ENCODE results near the gene SLX4IP. TPM values are rescaled to one million over a fixed set of nuclear protein-coding genes. Genes with fewer than 3 reads are reported as not detected.

The SLX4IP gene
- total RNA-seq, 1 donor from 2014 or later, result 5.3 TPM

- H3K4me1 Mint-ChIP-seq (ENCODE audit: low read depth, unreplicated experiment), result peaks cover 29% of the 10 kb centered on the region
- Histone ChIP-seq H3K4me1 (ENCODE audit: insufficient read depth, low read length) (peaks cover 22% of the 10 kb centered on the region), H3K27me3 (ENCODE audit: insufficient read depth, low read length) (no peaks in the 10 kb centered on the region), H3K4me2 (ENCODE audit: low read length) (no peak overlapping the region), H3K79me2 (ENCODE audit: insufficient read depth, low read length) (no peaks in the 10 kb centered on the region), H3K36me3 (ENCODE audit: insufficient read depth, low read length) (no peaks in the 10 kb centered on the region), H3K9me3 (ENCODE audit: insufficient read depth, low read depth, low read length) (no peaks in the 10 kb centered on the region), H3K27ac (ENCODE audit: low read depth, low read length) (no peak overlapping the region), H4K20me1 (ENCODE audit: insufficient read depth, low read length) (no peaks in the 10 kb centered on the region), H3K4me3 (ENCODE audit: insufficient read depth, low read depth, low read length) (no peak overlapping the region), H2AFZ (ENCODE audit: low read depth, low read length) (no peak overlapping the region), H3K9ac (ENCODE audit: low read length) (no peak overlapping the region)
- no peak overlapping the region for H3K4me3 Mint-ChIP-seq (ENCODE audit: unreplicated experiment)
- DNase-seq (ENCODE audit: low read depth) (no peak), FAIRE-seq (no peak)
- peaks cover 2% of the 10 kb centered on the region for H3K36me3 Mint-ChIP-seq (ENCODE audit: low read depth, unreplicated experiment)
- no peak for TF ChIP-seq CTCF (IDR thresholded peaks at IDR 0.05; ENCODE audit: insufficient read depth, low read depth, low read length)
- no peaks in the 10 kb centered on the region for H3K9me3 Mint-ChIP-seq (ENCODE audit: unreplicated experiment)
- H3K27ac Mint-ChIP-seq (ENCODE audit: unreplicated experiment), result no peak overlapping the region
- H3K27me3 Mint-ChIP-seq (ENCODE audit: low read depth, unreplicated experiment), result no peaks in the 10 kb centered on the region
Observed at GRCh38 chr20:10576411-10577090, 141.4 kb downstream of the SLX4IP start.

- H3K4me2 ChIP-seq (ENCODE audit: low read length), result no peak overlapping the region
- H3K4me3 ChIP-seq (ENCODE audit: insufficient read depth, low read depth, low read length), result no peak overlapping the region
- H3K27ac Mint-ChIP-seq (ENCODE audit: unreplicated experiment), result no peak overlapping the region
- no peak for DNase-seq (ENCODE audit: low read depth)
- H4K20me1 ChIP-seq (ENCODE audit: insufficient read depth, low read length), result no peaks in the 10 kb centered on the region
- no peaks in the 10 kb centered on the region for H3K36me3 ChIP-seq (ENCODE audit: insufficient read depth, low read length)
- peaks cover 28% of the 10 kb centered on the region for H3K4me1 ChIP-seq (ENCODE audit: insufficient read depth, low read length)
- no peak overlapping the region for H3K9ac ChIP-seq (ENCODE audit: low read length)
- H3K27ac ChIP-seq (ENCODE audit: low read depth, low read length), result no peak overlapping the region
- no peaks in the 10 kb centered on the region for H3K9me3 ChIP-seq (ENCODE audit: insufficient read depth, low read depth, low read length)
- no peak overlapping the region for H2AFZ ChIP-seq (ENCODE audit: low read depth, low read length)
- H3K79me2 ChIP-seq (ENCODE audit: insufficient read depth, low read length), result no peaks in the 10 kb centered on the region
- no peak overlapping the region for H3K4me3 Mint-ChIP-seq (ENCODE audit: unreplicated experiment)
- H3K27me3 Mint-ChIP-seq (ENCODE audit: low read depth, unreplicated experiment), result no peaks in the 10 kb centered on the region
- FAIRE-seq, result no peak
- H3K9me3 Mint-ChIP-seq (ENCODE audit: unreplicated experiment), result no peaks in the 10 kb centered on the region
- peaks cover 28% of the 10 kb centered on the region for H3K4me1 Mint-ChIP-seq (ENCODE audit: low read depth, unreplicated experiment)
- no peaks in the 10 kb centered on the region for H3K36me3 Mint-ChIP-seq (ENCODE audit: low read depth, unreplicated experiment)
- TF ChIP-seq EZH2 (IDR thresholded peaks at IDR 0.05; ENCODE audit: insufficient read depth, low read length) (no peak), CTCF (IDR thresholded peaks at IDR 0.05; ENCODE audit: insufficient read depth, low read depth, low read length) (no peak)
- H3K27me3 ChIP-seq (ENCODE audit: insufficient read depth, low read length), result no peaks in the 10 kb centered on the region
Observed at GRCh38 chr20:10577648-10578047, 142.5 kb downstream of the SLX4IP start.

- TF ChIP-seq CTCF (IDR thresholded peaks at IDR 0.05; ENCODE audit: insufficient read depth, low read depth, low read length) (no peak), EZH2 (IDR thresholded peaks at IDR 0.05; ENCODE audit: insufficient read depth, low read length) (no peak)
- Histone ChIP-seq H3K27me3 (ENCODE audit: insufficient read depth, low read length) (no peaks in the 10 kb centered on the region), H3K9me3 (ENCODE audit: insufficient read depth, low read depth, low read length) (no peaks in the 10 kb centered on the region), H3K27ac (ENCODE audit: low read depth, low read length) (no peak overlapping the region), H4K20me1 (ENCODE audit: insufficient read depth, low read length) (no peaks in the 10 kb centered on the region), H3K4me3 (ENCODE audit: insufficient read depth, low read depth, low read length) (no peak overlapping the region), H3K9ac (ENCODE audit: low read length) (no peak overlapping the region), H3K36me3 (ENCODE audit: insufficient read depth, low read length) (no peaks in the 10 kb centered on the region), H3K4me2 (ENCODE audit: low read length) (peak overlapping the region; percentile 48), H3K79me2 (ENCODE audit: insufficient read depth, low read length) (no peaks in the 10 kb centered on the region), H2AFZ (ENCODE audit: low read depth, low read length) (no peak overlapping the region), H3K4me1 (ENCODE audit: insufficient read depth, low read length) (peaks cover 18% of the 10 kb centered on the region)
- Mint-ChIP-seq H3K9me3 (ENCODE audit: unreplicated experiment) (no peaks in the 10 kb centered on the region), H3K4me3 (ENCODE audit: unreplicated experiment) (no peak overlapping the region), H3K4me1 (ENCODE audit: low read depth, unreplicated experiment) (peaks cover 20% of the 10 kb centered on the region), H3K27me3 (ENCODE audit: low read depth, unreplicated experiment) (no peaks in the 10 kb centered on the region), H3K27ac (ENCODE audit: unreplicated experiment) (no peak overlapping the region), H3K36me3 (ENCODE audit: low read depth, unreplicated experiment) (no peaks in the 10 kb centered on the region)
- peak; percentile 92 for DNase-seq (ENCODE audit: low read depth)
- FAIRE-seq, result peak; percentile 91
Observed at GRCh38 chr20:10578607-10579006, 143.5 kb downstream of the SLX4IP start.

All from astrocyte (in vitro differentiated cells and primary cell).